HG03139 (cell line): ENCODE measurements around the gene PSIP1.
"Not testable (repeated sequence)": the region's sequence is repeated elsewhere in the genome, so short reads cannot be mapped to it uniquely, and the experiment has no call there.

Experiments
- ATAC-seq: cut with Tn5 transposase; IDR thresholded peaks from one replicate; pipeline ENCODE4 v1.9.1; 2021; ENCODE audit not compliant: unreplicated experiment

The PSIP1 gene

DNA sequence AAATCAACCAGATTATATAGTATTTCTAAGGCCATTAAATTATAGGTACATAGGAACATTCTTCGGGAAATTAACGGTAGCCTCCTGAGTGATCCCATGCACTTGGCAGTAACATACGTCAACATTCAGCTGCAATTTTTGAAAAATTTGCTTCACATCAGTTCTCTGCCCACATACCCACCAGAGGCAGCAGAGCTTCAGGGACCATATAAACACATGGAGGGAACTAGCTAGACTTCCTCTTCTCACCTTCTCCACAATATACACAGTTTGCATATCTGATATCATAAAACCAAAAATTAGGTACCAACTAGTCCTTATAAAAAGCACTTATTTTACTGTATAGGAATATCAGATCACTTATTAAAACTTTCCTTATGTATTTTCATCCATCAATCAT, 4.8 kb downstream of the PSIP1 start:
- ATAC-seq, result no peak

- ATAC-seq, result no peak
These were observed 9.0 kb downstream of the PSIP1 start for GRCh38 chr9:15501803-15502202.

DNA sequence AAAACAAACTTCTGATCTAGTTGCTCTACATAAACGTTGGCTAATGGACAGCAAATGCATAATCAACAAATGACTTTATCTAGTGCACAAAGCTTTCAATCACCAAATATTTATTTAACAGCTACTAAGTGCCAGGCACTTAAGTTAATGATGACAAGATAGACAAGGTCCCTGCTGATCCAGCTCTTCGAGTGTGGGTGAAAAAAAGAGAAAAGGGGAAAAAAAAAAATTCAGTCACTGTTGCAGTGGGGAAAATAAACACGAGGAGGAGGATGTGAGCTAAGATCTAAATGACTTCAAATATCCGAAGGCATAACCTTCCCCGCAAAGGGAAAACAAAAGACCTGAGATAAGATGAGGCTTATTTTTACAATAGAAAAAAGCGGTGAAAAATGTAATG, 9.6 kb downstream of the PSIP1 start:
- ATAC-seq, result no peak

DNA sequence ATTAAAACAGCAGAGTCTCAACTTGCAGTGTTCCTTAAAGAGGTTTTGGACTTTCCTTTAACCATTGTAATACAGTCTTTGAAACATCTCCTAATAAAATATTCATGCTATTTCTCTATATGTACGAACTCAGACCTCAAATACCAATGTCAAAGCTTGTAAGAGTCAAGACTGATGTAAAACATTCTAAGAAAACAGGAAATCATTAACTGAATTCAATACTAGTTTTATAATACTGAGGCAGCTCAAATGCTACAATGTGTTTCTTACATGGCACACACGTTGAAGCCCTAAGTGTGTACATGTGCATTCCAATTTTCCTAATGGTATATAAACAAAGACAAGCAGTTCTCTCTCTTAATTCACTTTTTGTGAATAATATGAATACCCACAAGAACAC, 11.6 kb downstream of the PSIP1 start:
- no peak for ATAC-seq

- no peak for ATAC-seq
These were observed 12.3 kb downstream of the PSIP1 start for GRCh38 chr9:15498246-15498995.

GRCh38 chr9:15492485-15493150, 18.2 kb downstream of the PSIP1 start:
- ATAC-seq, result no peak

GRCh38 chr9:15491950-15492349, 18.8 kb downstream of the PSIP1 start:
- no peak for ATAC-seq

DNA sequence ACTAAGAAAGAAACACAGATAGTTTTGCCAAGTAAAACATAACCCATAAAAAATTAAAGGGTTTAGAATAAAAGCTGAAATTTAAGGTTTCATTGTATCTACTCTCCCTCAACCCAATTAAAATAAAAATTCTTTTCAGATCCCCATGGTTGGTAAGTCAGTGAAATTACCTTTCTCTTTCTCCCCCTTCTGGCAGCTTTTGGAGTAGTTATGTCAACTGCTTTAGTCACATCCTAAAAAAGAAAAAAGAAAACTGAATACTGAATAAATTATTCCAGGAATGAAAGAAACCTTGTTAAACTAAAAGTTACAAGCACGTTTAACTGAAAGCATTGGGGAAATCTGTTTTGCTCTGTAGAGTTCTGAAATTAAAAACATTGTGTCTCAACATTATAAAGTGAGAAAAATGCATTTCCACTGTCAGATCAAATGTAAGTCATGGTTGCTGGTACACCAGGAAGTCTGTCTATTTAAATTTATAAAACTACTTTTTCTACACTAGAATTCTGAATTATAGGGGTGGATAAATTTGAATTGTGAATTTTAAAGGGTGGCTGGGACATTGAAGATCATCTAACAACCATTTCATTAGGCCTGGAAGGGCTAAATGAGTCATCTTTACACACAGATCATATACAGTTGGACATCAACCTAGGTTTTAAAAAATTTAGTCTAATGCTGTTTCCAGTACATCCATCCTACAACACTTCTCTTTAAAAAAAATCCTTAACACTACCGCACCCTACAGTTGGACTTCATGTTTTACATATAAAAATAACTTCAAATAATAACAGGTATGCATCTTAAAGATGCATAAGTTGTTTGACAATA, 24.7 kb downstream of the PSIP1 start:
- no peak for ATAC-seq

DNA sequence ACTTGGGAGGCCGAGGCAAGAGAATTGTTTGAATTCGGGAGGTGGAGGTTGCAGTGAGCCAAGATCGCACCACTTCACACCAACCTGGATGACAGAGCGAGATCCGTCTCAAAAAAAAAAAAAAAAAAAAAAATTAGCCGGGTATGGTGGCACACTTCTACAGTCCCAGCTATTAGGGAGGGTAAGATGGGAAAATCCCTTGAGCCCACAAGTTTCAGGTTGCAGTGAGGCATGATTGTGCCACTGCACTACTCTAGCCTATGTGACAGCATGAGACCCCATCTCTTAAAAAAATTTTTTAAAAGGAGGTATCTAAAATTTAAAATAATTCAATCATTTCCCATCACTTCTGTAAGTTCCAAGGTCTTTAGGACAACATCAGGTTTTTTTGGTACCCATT, 26.0 kb downstream of the PSIP1 start:
- no peak for ATAC-seq

- no peak for ATAC-seq
These were observed 28.6 kb downstream of the PSIP1 start for GRCh38 chr9:15482146-15482545.

- ATAC-seq, result no peak
These were observed 30.7 kb downstream of the PSIP1 start for GRCh38 chr9:15480028-15480427.

- no peak for ATAC-seq
These were observed 34.7 kb downstream of the PSIP1 start for GRCh38 chr9:15475923-15476536.

- no peak for ATAC-seq
These were observed 40.9 kb downstream of the PSIP1 start for GRCh38 chr9:15469862-15470261.

DNA sequence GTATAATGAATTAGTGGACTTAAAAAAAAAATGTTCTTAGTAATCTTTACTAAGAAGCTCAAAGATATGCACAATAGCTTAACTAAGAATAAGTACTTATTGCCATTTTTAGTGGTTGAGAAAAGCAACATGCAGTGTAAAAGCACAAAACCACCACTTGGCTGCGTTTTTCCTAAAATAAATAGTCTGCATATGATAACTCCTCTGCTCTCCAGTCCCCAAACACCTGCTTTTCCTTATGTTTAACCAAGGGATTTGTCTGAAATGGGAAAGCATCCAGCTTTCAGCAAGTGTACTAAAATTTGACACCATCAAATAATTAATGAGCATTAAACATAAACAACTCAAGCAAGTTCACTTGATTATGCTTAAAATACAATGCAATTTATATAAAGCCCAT, 41.4 kb downstream of the PSIP1 start:
- no peak for ATAC-seq

GRCh38 chr9:15468145-15468544, 42.6 kb downstream of the PSIP1 start:
- ATAC-seq, result no peak

GRCh38 chr9:15461601-15462000, 49.2 kb downstream of the PSIP1 start:
- ATAC-seq, result no peak

GRCh38 chr9:15461056-15461455, 49.7 kb downstream of the PSIP1 start:
- ATAC-seq, result no peak

GRCh38 chr9:15453956-15454355, 56.8 kb downstream of the PSIP1 start:
- ATAC-seq, result no peak

DNA sequence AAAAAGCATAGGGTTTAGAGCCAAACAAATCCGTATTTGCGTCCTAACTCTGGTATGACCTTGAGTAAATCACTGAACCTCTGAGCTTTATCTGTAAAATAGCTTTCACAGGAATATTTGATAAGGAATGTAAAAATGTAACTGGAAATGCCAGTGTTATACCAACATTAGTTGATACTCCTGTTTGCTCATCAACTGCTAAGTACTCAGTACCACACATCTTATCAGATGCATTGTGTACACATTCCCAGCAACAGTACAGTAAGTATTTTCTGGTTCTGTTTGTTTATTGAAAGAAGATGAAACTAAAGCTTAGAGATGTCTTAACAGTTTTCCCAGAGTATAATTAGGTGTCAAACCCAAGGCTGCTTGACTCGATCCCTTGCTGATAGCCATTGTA, 66.6 kb downstream of the PSIP1 start:
- no peak for ATAC-seq

GRCh38 chr9:15442264-15442663, 68.5 kb downstream of the PSIP1 start:
- ATAC-seq, result not testable (repeated sequence)

DNA sequence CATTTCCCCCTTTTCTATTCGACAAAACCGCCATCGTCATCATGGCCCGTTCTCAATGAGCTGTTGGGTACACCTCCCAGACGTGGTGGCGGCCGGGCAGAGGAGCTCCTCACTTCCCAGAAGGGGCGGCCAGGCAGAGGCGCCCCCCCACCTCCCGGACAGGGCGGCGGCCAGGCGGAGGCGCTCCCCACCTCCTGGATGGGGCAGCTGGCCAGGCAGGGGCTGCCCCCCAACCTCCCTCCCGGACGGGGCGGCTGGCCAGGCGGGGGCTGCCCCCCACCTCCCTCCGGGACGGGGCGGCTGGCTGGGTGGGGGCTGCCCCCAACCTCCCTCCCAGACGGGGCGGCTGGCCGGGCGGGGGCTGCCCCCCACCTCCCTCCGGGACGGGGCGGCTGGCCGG, 68.9 kb downstream of the PSIP1 start:
- not testable (repeated sequence) for ATAC-seq
